Upper lobe of left lung (tissue), 4 donors: Measurements from ENCODE around the gene EXOC7.

Experiments
- CTCF ChIP-seq, 6 experiments: fragments of 450-650 bp in 4 of 6; fragments of 200-600 bp in 2 of 6; sonication (generic) in 2 of 6; IDR thresholded peaks; one replicate each; pipeline ENCODE4 v1.5.1; 2016 to 2019; ENCODE audit warnings: antibody characterized with exemption in 6 of 6
- POLR2AphosphoS5 ChIP-seq, 2 donors: sonication (generic); formaldehyde crosslinking; IDR thresholded peaks; one replicate each; pipeline ENCODE4 v1.5.1; 2017; ENCODE audit warnings: antibody characterized with exemption in 2 of 2

GRCh38 chr17:76095943-76096342, 7.6 kb downstream of the EXOC7 start:
- TF ChIP-seq POLR2AphosphoS5 (IDR thresholded peaks at IDR 0.05) (no peak), CTCF (IDR thresholded peaks at IDR 0.05) (no peak)
